ENCODE measurements around the gene NAT9.

NAT9 gene

GRCh38 chr17:74759941-74760340, 16.2 kb downstream of the NAT9 start:
- FAIRE-seq, result no peak

DNA sequence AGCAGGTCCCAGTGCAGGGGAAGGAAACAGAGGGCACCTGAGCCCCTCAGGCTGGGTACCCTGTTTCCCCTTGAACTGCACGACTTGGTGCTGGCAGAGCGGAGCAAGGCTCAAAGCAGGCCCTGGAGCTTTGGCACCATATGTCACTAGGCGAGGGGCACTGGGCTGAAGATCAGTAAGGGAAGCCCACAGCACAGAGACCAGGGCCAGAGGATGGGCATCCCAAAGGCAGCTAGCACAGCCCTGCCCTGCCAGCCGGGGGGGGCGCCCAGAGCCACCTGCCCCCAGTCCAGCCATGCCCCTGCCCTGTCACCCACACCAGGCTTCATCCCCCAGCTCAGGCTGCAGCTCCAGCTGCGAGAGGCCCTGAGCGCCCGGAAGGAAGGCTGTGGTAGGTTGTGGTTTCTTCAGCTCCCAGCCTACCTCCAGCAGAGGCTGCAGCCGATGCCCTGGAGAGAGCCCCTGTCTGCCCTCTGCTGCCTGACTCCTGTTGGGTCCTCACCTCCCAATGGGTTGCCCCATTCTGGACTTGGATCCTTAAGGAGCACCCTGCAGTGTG, 16.8 kb downstream of the NAT9 start:
- no peak for FAIRE-seq

DNA sequence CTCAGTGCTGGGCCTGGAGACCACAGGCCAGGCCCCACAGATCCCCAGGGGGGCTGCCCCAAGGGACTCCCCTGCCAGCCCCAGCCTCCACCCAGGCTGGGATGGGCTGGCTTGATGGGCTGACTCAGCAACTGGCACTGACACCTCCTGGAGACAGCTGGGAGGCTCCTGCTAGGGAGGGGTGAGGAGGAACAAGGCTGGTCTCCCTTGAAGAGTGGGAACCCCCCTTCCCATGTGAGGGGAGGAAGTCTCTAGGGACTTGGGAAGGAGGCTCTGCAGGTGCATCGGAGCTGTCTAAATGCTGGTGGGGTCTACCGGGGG, 17.3 kb downstream of the NAT9 start:
- FAIRE-seq, result no peak

- FAIRE-seq, result no peak
Observed at GRCh38 chr17:74757931-74758847, 18.0 kb downstream of the NAT9 start.

DNA sequence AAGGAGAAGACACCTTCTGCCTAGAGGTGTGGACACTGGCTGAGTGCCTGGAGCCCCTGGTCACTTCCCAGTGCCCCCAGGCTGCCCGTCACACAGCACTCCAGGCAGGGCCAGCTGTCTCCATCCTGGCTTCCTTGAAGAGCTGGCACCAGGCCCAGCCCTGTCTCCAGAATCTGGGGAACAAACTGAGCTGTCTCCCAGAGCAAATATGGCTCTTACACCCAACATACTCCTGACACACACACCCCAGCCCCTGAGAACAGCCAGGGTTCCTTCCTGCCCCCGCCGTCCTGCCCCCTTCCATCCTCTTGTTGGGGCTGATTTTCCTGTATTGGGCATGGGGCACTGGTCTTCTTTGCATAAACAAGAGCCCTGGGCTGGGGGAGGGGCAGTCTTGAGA, 18.6 kb downstream of the NAT9 start:
- no peak for FAIRE-seq

- FAIRE-seq, result no peak
Observed at GRCh38 chr17:74756891-74757290, 19.3 kb downstream of the NAT9 start.

DNA sequence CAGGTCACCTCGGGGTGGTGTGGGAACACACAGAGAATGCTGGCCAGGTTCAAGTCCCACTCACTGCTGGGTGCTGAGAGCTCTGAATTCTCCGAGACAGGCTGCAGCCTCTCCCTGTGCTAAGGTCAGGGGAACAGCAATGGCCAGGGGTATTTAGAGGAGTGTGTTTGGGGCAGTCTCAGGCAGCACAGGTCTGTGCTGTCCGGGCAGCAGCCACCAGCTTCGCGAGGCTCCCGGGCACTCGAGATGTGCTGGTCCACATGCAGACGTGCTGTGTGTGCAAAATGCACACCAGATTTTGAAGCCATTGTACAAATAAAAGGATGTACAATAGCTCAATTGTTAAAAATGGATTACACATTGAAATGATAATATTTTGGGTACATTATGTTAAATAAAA, 20.6 kb downstream of the NAT9 start:
- FAIRE-seq, result no peak

DNA sequence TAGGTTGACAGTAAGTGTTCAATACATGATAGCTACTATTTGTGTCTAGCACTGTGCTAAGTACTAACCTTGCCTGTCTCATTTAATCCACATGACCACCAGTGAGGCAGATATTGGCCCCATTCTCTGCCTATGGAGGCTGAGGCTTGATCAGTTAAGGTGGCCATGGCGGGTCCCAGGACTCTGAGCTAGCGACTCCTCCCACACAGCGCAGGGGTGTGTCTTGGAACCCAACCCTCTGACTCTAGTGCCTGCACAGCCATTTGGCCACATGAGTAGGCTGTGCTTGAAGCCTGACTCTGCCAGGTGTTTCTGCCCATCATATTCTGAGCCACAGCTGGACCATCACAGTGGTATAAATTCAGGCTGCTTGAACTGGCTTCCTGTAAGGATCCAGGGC, 21.3 kb downstream of the NAT9 start:
- FAIRE-seq, result no peak

DNA sequence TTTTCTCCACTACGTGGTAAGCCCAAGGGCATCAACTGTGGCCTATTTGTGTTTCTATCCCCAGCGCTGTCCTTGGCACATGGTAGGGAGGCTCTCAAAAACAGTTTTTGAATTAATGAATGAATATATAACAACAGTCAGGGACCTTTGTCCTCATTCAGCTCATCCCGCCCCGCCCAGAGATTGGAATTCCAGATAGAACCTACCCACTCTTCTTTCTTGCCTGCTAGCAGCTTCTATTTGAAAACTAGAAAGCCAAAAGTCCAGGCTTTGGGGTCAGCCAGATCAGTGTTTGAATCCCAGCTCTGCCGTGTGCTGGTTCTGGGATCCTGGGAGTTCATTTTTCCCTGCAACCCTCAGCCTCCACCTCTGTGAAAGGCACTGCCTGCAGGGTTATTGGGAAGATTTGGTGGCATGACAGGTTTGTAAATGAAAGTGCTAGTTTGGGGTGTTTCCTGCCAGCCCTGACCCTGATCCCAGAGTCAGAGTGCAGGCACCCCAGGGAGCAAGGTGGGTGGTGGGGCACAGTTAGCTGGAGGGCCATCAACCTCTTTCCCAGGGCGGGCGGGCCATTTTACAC, 23.2 kb downstream of the NAT9 start:
- FAIRE-seq, result no peak

DNA sequence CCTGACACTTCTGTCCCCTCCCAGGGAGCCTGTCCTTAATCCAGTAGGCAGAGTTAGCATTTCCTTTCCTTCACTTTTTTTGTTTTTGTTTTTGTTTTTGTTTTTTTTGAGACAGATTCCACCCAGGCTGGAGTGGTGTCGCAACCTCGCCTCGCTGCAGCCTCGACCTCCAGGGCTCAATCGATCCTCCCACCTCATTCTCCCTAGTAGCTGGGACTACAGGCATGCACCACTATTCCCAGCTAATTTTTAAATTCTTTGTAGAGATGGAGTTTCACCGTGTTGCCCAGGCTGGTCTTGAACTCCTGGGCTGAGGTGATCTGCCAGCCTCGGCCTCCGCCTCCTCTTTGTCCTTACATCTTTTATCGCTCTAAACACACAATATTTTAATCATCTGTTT, 23.7 kb downstream of the NAT9 start:
- no peak for FAIRE-seq

DNA sequence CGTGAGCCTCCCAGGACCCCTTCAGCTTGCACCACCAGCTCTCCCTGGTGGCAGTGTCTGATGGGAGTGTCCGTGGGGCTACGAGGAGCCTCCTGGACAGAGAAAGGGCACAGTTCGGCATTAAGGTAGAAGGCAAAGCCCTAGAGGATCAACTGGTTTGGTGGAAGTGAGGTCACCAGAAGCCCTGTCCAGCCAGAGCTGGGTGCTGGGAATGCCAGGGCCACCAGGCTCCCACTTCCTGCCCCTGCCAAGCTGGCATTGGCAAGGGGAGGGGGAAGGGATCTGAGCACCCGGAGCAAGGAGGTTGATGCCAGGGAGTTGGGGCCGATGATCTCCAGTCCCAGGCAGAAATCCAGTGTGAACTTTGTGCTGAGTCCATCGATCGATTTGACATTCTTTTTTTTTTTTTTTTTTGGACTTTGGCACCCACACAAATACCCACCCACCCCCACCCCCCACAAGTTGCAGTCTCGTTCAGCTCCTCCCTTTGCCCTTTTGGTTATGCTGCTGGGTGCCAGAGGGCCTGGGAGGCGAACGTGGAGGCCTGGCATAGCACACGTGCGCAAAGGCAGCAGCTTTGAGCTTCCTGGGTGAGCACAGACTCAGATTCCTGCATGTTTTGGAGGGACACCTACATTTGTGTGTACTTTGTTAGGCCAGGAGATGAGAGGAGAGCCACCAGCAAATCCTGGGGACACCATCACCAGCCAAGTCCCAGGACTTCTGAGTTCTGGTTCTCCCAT, 25.6 kb downstream of the NAT9 start:
- FAIRE-seq, result no peak

- no peak for FAIRE-seq
Observed at GRCh38 chr17:74750039-74750326, 26.2 kb downstream of the NAT9 start.

DNA sequence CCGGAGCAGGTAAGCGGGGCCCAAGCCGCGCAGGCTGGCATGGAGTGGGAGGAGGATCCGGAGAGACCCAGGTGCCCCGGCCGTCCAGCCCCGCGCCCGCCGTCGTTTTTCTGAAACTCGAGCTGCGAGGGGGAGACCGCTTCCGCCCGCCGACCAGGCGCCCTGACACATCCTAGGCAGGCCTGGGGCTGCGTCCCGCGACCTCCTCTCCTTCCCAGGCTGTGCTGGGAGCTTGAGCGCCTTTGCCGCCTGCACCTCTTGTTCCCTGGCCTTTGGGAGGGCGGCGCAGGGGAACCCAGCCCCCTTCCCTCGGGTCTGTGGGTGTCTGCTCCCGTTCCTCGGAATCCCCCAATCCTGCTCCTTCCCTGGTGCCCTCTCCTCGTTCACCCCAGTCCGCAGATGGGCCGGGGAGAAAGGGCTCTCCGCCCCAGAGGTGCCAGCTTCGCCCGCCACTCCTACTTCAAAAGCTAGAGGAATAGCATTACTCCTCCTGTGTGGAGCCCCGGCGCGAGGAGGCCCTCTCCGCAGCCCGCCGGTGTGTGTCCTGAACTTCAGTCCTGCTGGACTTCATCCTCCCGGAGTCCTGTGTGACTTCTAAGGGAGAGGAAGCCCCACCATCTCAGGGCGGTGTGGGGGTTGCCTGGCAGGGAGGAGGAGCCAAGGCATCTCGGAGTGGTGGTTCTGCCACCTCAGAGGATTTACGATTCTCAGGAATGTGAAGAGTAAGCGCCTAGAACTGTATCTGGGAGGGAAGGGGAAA, 26.7 kb downstream of the NAT9 start:
- no peak for FAIRE-seq

DNA sequence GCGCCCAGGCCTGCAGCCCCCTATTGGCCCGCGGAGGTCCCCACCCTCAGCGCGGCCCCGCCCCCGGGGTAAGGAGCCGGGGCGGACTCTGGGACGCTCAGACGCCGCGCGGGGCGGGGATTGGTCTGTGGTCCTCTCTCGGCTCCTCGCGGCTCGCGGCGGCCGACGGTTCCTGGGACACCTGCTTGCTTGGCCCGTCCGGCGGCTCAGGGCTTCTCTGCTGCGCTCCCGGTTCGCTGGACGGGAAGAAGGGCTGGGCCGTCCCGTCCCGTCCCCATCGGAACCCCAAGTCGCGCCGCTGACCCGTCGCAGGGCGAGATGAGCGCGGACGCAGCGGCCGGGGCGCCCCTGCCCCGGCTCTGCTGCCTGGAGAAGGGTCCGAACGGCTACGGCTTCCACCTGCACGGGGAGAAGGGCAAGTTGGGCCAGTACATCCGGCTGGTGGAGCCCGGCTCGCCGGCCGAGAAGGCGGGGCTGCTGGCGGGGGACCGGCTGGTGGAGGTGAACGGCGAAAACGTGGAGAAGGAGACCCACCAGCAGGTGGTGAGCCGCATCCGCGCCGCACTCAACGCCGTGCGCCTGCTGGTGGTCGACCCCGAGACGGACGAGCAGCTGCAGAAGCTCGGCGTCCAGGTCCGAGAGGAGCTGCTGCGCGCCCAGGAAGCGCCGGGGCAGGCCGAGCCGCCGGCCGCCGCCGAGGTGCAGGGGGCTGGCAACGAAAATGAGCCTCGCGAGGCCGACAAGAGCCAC, 27.4 kb downstream of the NAT9 start, which contains the start of gene NHERF1:
Gene NHERF1 (plus strand): TSS at position 100 of the 750 bp plus-strand sequence. CDS start 219 bp downstream, at position 319.
- FAIRE-seq, result no peak

GRCh38 chr17:74748279-74748528, 27.9 kb downstream of the NAT9 start:
- no peak for FAIRE-seq

DNA sequence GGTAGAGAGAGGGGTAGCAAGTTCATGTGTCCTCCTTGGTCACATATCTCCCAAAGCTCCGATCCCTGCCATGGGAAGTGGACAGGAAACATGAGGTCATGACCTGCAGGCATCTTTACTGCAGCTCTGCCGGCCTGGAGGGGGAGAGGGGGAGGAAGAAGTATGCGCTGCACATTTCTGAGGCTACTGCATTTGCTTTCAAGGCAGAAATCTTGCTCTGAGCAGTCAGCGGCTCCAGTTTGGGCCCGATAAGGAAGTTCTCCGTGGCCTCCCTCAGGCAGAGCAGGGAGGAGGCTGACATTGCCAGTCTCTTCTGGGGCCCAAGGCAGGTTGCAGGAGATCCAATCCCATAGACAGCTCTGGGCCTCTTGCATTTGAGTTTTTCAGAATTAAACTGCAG, 29.2 kb downstream of the NAT9 start:
- FAIRE-seq, result no peak

GRCh38 chr17:74746376-74746775, 29.8 kb downstream of the NAT9 start:
- no peak for FAIRE-seq

DNA sequence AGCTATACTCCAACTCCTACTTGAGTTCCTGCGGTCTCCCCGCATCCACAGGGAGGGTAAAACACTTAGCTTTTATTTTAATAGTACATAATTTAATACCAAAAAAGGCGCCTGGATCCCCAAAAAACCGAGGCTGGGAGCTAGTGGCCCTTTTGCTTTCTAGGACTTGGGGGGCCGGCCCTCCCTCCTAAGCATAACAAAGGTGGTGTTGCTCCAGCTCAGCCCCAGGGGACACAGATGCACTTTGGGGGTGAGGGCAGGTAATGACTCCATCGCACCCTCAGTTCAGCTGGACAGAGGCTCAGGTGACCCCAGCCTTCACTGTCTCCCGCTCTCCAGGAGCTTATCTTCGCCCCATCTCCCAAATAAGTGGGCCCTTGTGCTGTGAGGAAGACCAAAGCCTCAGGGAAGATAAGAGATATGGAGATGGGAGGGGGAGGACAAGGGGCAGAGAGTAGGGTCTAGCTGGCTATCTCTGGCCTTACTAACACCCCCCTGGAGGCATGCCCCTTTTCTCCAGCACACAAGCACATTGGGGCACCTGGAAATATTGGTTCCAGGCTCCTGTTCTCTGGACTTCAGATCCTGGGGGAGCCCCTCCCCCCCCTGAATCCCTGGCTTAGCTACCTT, 30.5 kb downstream of the NAT9 start:
- FAIRE-seq, result no peak

- FAIRE-seq, result no peak
Observed at GRCh38 chr17:74744714-74745547, 31.2 kb downstream of the NAT9 start.

DNA sequence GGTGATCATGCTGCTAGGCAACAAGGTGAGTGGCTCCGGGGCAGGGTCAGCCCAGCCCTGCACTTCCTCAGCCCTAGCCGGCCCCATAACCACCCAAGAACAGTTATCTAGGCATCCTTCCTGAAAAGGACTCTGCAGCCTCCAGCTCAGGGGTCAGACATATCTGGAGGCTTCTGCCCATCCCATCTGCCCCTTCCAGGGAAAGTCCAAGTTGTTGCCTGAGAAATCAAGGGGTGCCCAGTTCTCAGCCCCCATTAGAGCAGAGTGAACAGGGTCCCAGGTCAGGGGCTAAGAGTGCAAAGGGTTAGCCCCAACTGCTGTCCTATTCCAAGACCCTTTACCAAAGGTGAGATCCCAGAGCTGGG, 31.8 kb downstream of the NAT9 start:
- no peak for FAIRE-seq

DNA sequence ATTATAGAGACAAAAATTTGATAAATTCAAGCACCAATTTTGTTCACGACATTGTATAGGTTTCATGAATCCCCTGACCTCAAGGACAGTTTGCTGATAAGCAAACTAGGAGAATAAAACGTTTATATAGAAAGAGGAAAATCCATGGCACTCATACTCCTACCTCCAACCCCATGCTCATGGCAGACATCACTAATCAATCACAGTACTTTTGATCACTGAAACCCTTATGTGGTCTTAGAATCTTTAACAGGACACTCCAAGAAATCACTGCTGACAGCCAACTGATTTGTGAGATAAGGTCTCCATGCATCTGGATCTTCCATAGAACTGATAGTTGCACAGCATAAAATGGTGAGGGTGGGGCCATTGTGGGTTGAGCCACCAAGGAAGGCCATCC, 32.4 kb downstream of the NAT9 start:
- no peak for FAIRE-seq

All from TTC549 (cell line).